ES-I3 (cell line): ENCODE data around the gene PCNX2.

ENCODE experiments used
- H3K36me3 ChIP-seq: 2 replicates; pipeline ENCODE4 v1.6.1; 2013; ENCODE audit warnings: mild to moderate bottlenecking, low read length, control low read depth, moderate library complexity; ENCODE audit not compliant: insufficient read depth
- H3K4me1 ChIP-seq: 2 replicates; pipeline ENCODE4 v1.6.1; 2013; ENCODE audit warnings: mild to moderate bottlenecking, control low read depth, low read length; ENCODE audit not compliant: insufficient read depth
- H3K9ac ChIP-seq: 2 replicates; pipeline ENCODE4 v1.6.1; 2013; ENCODE audit warnings: low read depth, mild to moderate bottlenecking, low read length, moderate library complexity
- H3K9me3 ChIP-seq: 2 replicates; pipeline ENCODE4 v1.6.1; 2013; ENCODE audit warnings: mild to moderate bottlenecking, low read length, moderate library complexity; ENCODE audit not compliant: control insufficient read depth, insufficient read depth

PCNX2 gene

DNA sequence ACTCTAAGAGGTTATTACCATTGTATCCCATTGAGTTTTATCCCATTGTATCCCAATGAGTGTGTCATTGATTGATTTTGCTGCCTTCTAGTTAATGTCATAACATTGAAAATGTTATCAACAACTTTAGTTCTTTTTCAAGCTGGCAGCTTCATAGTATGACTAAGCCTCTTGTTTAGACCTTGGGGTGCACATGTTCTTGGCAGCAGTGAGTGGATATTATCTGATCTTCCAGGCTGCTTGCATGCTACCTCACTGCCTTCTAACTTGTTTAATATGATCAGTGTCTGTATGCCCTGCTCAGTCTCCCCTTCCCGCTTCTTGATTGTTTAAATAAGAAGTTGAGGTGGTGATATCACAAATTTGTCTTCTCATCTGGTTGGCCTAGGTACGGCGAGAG is 320.6 kb downstream of the PCNX2 start:
- H3K9me3 ChIP-seq: peaks cover 4% of the 10 kb centered on the region; the same call in 1 of the 2 replicates
- no peaks in the 10 kb centered on the region for H3K4me1 ChIP-seq
- H3K36me3 ChIP-seq: peaks cover 28% of the 10 kb centered on the region
- no peak overlapping the region for H3K9ac ChIP-seq

DNA sequence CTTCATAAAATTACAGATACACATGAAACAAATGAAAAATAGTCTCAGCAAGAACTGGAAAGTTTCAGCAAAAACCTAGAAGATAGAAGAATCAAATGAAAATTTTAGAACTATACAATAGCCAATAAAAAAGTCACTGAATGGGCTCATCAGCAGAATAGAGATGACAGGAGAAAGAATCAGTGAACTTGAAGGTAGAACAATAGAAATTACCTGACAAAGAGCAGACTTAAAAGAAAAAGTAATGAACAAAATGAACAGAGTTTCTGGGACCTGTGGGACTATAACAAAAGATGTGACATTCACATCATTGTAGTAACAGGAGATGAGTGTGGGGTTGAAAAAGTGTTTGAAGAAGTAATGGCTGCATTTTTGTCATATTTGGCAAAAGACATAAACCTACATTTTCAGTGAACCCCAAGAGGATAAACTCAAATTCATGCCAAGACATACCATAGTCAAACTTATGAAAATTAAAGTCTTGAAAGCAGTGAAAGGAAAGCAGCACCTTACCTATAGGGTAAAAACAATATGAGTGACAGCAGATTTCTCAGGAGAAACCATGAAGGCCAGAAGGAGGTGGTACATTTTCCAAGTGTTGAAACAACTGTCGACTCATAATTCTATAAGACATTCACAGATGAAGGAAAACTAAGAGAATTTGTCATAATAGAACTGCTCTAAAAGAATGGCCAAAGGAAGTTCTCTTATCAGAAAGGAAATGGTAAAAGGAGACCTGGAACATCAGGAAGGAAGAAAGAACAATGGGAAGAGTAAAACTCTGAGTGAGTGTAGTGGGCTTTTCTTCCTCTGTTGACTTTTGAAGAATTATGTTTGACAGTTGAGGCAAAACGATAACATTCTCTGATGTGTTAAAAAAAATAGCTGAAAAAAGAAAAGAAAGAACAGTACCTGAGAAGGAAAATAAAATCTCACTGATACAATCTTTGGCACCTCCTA is 321.6 kb downstream of the PCNX2 start:
- H3K9me3 ChIP-seq: peaks cover 4% of the 10 kb centered on the region; the same call in 1 of the 2 replicates
- no peak overlapping the region for H3K9ac ChIP-seq
- no peaks in the 10 kb centered on the region for H3K4me1 ChIP-seq
- peaks cover 32% of the 10 kb centered on the region for H3K36me3 ChIP-seq

DNA sequence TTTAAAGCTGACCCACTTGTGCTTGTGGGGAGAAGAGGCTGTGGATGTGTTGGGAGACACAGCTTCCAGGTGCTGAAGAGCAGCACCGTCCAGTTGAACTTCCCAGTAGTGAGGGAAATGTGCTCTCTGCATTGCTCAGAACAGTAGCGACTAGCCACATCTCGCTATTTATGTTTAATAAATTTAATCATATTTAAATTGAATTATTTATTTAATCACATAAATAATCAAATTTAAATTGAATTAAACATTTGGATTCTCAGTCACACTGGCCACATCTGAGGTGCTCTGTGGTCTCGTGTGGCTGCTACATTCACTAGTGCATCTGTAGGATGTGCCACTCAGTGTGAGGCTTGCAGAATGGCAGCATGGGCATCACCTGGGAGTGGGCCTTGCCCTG is 325.0 kb downstream of the PCNX2 start:
- peaks cover 30% of the 10 kb centered on the region for H3K36me3 ChIP-seq

DNA sequence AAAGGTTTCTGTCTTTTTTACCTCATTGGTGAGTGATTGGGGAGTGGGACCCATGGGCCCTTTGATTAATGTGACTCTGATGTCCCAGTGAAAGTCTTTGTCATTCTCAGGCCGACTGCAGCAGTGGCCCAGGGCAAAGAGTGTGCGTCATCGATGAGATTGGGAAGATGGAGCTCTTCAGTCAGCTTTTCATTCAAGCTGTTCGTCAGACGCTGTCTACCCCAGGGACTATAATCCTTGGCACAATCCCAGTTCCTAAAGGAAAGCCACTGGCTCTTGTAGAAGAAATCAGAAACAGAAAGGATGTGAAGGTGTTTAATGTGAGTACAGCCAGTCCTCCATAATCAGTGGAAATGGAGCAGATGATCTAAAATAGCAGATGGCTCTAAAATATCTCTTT is 325.7 kb downstream of the PCNX2 start:
- Histone ChIP-seq H3K9me3 (peaks cover 4% of the 10 kb centered on the region; the same call in 1 of the 2 replicates), H3K36me3 (peaks cover 30% of the 10 kb centered on the region), H3K9ac (no peak overlapping the region), H3K4me1 (no peaks in the 10 kb centered on the region)

More for the DNA sequence above, 325.0 kb downstream of the PCNX2 start:
- Histone ChIP-seq H3K9ac (no peak overlapping the region), H3K9me3 (peaks cover 4% of the 10 kb centered on the region; the same call in 1 of the 2 replicates), H3K4me1 (no peaks in the 10 kb centered on the region)

DNA sequence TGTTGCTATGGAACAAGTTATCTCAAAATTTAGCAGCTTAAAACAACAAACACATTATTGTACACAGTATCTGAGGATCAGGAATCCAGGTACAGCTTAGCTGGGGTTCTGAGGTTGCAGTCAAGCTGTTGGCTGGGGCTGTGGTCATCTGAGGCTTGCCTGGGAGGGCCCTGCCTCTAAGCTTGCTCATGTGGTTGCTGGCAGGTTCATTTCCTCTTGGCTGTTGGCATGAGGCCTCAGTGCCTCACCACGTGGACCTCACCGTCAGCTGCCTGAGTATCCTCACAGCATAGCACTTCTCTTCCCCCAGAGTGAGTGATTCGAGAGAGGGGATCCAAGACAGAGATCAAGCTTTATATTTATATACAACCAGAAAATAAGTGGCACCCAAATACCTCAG is 326.6 kb downstream of the PCNX2 start:
- Histone ChIP-seq H3K9me3 (peaks cover 1% of the 10 kb centered on the region; the same call in 1 of the 2 replicates), H3K9ac (no peak overlapping the region), H3K4me1 (no peaks in the 10 kb centered on the region), H3K36me3 (peaks cover 30% of the 10 kb centered on the region)

DNA sequence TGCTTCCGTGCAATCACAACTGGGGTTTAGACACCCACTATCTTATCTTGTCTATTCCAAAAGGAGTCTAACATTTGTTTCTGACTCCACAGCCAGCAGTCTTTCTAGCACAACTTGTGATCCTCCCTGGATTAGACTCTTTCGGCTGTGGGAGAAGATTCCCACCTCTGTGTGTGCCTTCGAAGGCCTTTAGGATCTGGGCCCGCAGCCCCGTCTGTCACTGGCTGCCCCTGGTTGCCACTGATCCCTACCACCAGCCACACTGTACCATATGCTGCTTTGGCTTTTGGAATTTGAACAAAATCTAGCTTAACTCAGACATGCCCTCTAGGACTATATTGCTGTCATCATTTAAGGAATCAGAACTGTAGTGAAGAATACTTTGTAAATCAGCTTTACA is 327.1 kb downstream of the PCNX2 start:
- Histone ChIP-seq H3K9ac (no peak overlapping the region), H3K9me3 (no peaks in the 10 kb centered on the region; the same call in 1 of the 2 replicates), H3K36me3 (peaks cover 30% of the 10 kb centered on the region), H3K4me1 (no peaks in the 10 kb centered on the region)

DNA sequence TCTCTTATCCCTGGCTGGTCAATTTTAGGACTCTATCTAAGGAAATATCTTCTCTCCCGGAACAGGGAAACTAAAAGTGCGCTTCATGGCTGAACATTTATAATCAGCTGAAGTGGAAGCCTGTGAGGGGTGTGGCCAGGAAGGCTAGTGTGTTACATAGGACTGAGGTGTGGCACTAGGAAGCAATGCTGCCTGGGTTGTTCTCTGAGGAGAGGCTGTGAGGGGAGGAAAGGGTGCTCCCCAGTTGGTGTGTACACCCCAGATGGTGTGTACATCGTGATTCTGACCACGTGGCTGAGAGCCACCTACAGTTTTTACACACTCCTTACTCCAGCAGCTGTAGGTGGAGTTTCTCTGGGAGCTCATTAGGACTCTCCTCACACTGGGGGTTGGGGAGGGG is 328.9 kb downstream of the PCNX2 start:
- Histone ChIP-seq H3K9ac (no peak overlapping the region), H3K36me3 (peaks cover 20% of the 10 kb centered on the region), H3K9me3 (no peaks in the 10 kb centered on the region; the same call in 1 of the 2 replicates), H3K4me1 (no peaks in the 10 kb centered on the region)

DNA sequence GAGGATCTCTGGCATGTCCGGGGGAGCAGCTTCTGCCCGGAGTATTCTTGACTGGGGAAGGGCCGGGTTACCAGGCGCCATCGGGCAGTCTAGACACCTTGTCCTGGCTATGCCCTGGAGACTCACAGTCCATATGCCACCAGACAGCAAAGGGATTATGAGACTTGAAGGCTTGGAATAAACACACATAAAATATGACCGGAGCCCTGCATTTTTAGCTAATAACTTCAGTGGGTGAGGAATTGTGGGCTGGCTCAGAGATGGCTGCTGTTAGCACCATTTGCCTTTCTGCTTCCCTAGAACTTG is 329.7 kb downstream of the PCNX2 start:
- H3K9ac ChIP-seq: no peak overlapping the region
- peaks cover 12% of the 10 kb centered on the region for H3K36me3 ChIP-seq

DNA sequence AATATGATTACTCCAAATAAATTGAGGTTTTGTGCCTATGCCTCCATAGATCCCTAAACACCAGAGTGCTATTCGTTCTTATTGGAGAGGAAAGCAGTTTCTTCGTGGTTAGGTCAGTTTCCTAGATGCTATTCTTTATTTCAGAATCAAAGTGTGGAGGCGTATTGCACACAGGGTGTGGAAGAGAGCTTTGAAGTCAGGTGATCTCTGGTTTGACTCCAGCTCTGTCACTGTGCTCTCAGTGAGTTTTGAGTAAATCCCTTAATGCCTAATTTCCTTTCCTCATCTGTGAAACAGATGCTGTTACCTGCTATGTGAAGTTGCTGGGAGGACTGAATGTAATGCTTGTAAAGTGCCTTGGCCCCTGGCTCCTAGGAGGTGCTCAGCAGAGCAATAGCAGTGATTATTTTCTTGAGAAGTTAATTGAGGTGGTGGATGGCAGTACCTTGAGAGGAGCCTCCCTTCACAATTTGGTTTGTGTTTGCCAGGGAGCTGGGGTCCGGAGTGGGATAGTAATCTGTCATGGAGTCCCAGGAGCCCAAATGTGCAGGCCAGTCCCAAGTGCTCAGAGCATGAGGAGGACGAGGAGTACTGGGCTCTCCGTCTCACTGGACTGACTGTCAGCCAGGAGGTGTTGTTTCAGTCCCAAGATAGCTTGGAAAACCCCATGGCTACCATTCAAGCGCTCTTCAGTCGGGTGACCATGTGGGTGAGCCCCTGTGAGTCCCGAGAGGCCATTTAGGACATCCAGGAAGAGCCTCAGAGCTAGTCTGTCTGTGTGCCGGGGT is 330.2 kb downstream of the PCNX2 start:
- Histone ChIP-seq H3K9ac (no peak overlapping the region), H3K4me1 (no peaks in the 10 kb centered on the region), H3K36me3 (peaks cover 9% of the 10 kb centered on the region; the same call in 1 of the 2 replicates), H3K9me3 (no peaks in the 10 kb centered on the region)

More for the DNA sequence above, 329.7 kb downstream of the PCNX2 start:
- Histone ChIP-seq H3K4me1 (no peaks in the 10 kb centered on the region), H3K9me3 (no peaks in the 10 kb centered on the region)

DNA sequence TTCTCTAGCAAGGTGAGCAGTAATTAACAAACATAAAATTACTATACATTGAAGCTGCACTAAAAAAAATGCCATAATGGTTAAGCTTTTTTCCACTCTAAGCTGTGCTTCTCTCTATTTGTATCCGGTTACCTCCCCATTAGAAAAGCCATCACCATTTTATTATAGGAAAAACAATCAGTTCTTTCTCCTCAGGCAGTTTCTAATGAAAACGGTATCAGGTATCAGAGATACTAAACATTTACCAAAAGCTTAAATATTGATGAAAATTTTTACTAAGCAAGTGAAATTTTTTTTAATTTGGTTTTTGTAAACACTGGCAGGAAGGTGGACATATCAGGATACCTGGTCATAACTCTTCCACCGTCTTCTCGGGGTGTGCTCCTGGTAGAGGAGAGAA is 330.9 kb downstream of the PCNX2 start:
- Histone ChIP-seq H3K4me1 (no peaks in the 10 kb centered on the region), H3K36me3 (peaks cover 9% of the 10 kb centered on the region; the same call in 1 of the 2 replicates), H3K9ac (no peak overlapping the region), H3K9me3 (no peaks in the 10 kb centered on the region)

DNA sequence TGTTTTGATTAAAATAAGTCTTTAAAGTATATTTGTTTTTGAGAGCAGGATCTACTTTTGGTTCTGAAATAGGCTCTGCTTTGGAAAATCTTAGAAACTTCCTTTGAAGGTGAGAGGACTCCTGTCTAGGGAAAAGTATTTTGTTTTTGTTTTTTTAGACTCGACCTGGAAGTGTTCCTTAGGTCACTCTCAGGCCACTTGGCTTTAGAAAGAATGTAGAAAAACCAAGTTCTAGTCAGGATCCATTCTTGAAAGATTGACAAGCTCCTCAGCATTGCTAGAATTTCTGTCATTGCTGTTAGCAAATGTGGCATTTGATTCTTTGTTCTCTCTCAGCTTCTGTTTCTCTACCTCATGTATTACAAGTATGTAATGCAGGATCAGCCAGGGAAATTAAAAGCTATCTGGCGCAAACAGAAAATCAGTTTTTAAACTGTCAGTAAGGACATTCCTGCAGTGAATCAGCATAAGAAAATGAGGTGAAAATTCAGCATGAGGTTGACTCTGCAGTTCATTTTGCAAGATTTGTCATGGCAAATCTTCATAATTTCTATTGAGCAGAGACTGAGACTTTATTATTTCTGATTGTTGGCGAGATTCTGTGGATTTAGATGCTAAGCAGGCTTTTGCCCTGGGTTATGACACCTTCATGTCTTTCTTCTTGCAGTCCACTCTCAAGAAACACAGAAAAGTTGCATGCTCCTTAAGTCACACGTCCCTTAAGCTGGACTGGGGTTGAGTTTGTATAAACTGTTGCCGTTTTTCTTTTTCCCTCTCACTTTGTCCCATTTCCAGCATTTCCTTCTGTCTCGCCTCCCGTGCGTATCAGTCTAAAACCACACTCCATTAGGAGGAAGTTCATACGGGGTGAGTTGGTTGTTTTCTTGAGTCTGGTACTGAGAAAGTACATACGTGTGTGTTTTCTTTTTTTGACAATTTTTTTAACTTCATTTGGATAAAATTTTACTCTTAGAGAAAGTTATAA is 332.5 kb downstream of the PCNX2 start:
- H3K4me1 ChIP-seq: no peaks in the 10 kb centered on the region
- H3K9ac ChIP-seq: no peak overlapping the region
- peaks cover 4% of the 10 kb centered on the region for H3K36me3 ChIP-seq
- no peaks in the 10 kb centered on the region for H3K9me3 ChIP-seq

DNA sequence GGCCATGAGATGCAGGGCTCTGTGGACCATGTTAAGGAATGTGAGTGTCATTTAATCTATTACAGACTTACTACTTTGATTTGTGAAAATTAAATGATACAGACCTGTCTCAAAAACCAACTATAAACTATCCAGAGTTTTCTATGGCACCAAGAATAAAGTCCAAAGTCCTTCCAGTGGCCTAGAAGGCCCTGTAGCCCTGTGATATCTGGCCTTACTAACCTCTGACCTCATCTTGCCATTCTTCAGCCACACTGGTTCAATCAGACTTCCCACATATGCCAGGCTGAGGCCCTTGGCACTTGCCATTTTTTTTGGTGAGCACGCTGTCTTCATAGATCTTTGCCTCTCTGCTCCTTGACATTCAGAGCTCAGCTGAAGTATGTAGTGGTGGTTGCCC is 337.5 kb downstream of the PCNX2 start:
- H3K9ac ChIP-seq: no peak overlapping the region
- peaks cover 12% of the 10 kb centered on the region for H3K36me3 ChIP-seq
- H3K4me1 ChIP-seq: peaks cover 18% of the 10 kb centered on the region
- H3K9me3 ChIP-seq: no peaks in the 10 kb centered on the region; the same call in 1 of the 2 replicates

DNA sequence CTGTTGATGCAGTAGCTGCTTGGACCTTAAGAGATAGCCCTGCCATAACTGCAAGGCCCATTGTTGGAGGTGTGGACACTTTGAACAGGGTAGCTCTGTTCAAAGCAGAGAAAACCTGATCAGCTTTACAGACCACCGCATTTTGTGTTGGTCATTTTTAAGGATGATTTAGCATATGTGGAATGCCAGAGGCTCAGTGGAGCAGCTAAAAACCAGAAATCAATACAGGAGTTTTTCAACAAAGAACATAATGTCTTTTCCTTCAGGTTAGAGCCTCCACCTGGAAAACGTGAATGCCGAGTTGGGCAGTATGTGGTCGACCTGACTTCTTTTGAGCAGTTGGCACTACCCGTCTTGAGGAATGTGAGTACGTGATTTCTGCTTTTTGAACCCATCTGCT is 339.4 kb downstream of the PCNX2 start:
- H3K9ac ChIP-seq: no peak overlapping the region
- peaks cover 25% of the 10 kb centered on the region for H3K4me1 ChIP-seq
- peaks cover 12% of the 10 kb centered on the region for H3K36me3 ChIP-seq
- no peaks in the 10 kb centered on the region; the same call in 1 of the 2 replicates for H3K9me3 ChIP-seq
